Parathyroid adenoma (tissue), 2 donors: ENCODE data around the gene COL5A3.

Experiments
- H2AFZ ChIP-seq: fragments of 300-600 bp; sonication (generic); one replicate; pipeline ENCODE4 v1.7.0; 2017; ENCODE audit warnings: antibody characterized with exemption, mild to moderate bottlenecking
- H3K27ac ChIP-seq: fragments of 300-600 bp; sonication (generic); one replicate; pipeline ENCODE4 v1.7.0; 2017
- H3K27me3 ChIP-seq: fragments of 300-600 bp; sonication (generic); one replicate; pipeline ENCODE4 v1.7.0; 2017; ENCODE audit warnings: low read length; ENCODE audit not compliant: control insufficient read depth, insufficient read depth
- H3K36me3 ChIP-seq: fragments of 300-600 bp; sonication (generic); one replicate; pipeline ENCODE4 v1.7.0; 2017; ENCODE audit warnings: low read length; ENCODE audit not compliant: control insufficient read depth, insufficient read depth
- H3K4me1 ChIP-seq: fragments of 300-600 bp; sonication (generic); one replicate; pipeline ENCODE4 v1.7.0; 2017; ENCODE audit warnings: control low read depth
- H3K4me2 ChIP-seq: fragments of 300-600 bp; sonication (generic); one replicate; pipeline ENCODE4 v1.7.0; 2017; ENCODE audit warnings: low read length
- H3K4me3 ChIP-seq: fragments of 300-600 bp; sonication (generic); one replicate; pipeline ENCODE4 v1.7.0; 2017; ENCODE audit warnings: low read depth, low read length
- H3K79me2 ChIP-seq: fragments of 300-600 bp; sonication (generic); one replicate; pipeline ENCODE4 v1.7.0; 2017; ENCODE audit warnings: control low read depth
- H3K9ac ChIP-seq: fragments of 300-600 bp; sonication (generic); one replicate; pipeline ENCODE4 v1.7.0; 2017; ENCODE audit warnings: mild to moderate bottlenecking
- H3K9me3 ChIP-seq: fragments of 300-600 bp; sonication (generic); one replicate; pipeline ENCODE4 v1.7.0; 2017; ENCODE audit warnings: low read length; ENCODE audit not compliant: control insufficient read depth
- TF ChIP-seq, protein P1 (sequence below): fragments of 300-600 bp; sonication (generic); IDR thresholded peaks from one replicate; pipeline ENCODE4 v1.7.0; 2017; ENCODE audit warnings: antibody characterized with exemption, mild to moderate bottlenecking
- donor health status: primary hyperparathyroidism.

The COL5A3 gene

DNA sequence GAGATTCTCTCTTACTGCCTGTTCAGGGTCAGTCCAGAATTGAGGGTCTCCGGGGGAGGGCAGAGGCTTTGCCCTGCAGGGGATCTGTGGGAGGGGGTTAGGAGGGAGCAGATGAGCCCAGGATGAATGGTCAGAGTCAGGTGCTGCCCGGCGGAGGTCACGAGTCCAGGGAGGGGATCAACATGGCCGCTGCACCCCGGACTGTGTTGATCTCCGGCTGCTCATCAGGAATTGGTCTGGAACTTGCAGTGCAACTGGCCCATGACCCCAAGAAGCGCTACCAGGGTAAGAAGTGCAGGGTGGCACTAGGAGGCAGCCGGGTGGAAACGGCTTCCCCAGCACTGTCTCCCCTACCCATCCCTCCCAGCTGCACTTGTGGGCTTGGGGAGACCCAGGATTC lies 3.0 kb upstream of the COL5A3 start, which contains the start of gene RDH8:
RDH8 (plus strand) TSS at position 168 of the 400 bp plus-strand sequence; CDS start at position 183, 15 bp downstream.
- H3K4me3 ChIP-seq = no peak within 1 kb of the TSS
- no peak within 1 kb of the TSS for H3K9ac ChIP-seq
- no peaks in the 10 kb centered on the region for H3K79me2 ChIP-seq
- TF ChIP-seq, protein P1, sequence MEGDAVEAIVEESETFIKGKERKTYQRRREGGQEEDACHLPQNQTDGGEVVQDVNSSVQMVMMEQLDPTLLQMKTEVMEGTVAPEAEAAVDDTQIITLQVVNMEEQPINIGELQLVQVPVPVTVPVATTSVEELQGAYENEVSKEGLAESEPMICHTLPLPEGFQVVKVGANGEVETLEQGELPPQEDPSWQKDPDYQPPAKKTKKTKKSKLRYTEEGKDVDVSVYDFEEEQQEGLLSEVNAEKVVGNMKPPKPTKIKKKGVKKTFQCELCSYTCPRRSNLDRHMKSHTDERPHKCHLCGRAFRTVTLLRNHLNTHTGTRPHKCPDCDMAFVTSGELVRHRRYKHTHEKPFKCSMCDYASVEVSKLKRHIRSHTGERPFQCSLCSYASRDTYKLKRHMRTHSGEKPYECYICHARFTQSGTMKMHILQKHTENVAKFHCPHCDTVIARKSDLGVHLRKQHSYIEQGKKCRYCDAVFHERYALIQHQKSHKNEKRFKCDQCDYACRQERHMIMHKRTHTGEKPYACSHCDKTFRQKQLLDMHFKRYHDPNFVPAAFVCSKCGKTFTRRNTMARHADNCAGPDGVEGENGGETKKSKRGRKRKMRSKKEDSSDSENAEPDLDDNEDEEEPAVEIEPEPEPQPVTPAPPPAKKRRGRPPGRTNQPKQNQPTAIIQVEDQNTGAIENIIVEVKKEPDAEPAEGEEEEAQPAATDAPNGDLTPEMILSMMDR = no peak
- peak within 1 kb of the TSS; percentile 54 for H2AFZ ChIP-seq
- no peaks in the 10 kb centered on the region for H3K9me3 ChIP-seq
- no peaks in the 10 kb centered on the region for H3K36me3 ChIP-seq
- H3K27me3 ChIP-seq = no peaks in the 10 kb centered on the region
- peak within 1 kb of the TSS; percentile 4 for H3K4me2 ChIP-seq
- peaks cover 18% of the 10 kb centered on the region for H3K4me1 ChIP-seq
- H3K27ac ChIP-seq = peak within 1 kb of the TSS; percentile 8

DNA sequence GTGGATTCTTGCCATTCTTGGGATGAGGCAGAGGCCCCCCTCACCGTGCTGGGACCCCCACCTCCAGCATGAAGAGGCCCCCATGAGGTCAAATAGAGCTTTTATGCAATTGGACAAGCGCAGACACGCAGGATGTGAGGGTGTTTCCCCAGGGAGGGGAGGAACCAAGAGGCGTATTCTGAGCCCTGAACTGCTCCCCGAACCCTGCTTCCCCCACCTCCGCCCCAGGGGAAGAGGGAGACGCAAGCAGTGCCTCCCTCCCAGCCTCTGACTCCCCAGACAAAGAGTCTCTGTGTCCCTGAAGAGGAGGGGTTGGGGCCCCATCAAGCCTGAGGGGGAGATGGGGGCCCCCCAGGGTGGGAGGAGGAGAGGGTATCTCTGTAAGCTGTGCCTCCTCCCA lies 1.7 kb upstream of the COL5A3 start:
- TF ChIP-seq, protein P1 = no peak

DNA sequence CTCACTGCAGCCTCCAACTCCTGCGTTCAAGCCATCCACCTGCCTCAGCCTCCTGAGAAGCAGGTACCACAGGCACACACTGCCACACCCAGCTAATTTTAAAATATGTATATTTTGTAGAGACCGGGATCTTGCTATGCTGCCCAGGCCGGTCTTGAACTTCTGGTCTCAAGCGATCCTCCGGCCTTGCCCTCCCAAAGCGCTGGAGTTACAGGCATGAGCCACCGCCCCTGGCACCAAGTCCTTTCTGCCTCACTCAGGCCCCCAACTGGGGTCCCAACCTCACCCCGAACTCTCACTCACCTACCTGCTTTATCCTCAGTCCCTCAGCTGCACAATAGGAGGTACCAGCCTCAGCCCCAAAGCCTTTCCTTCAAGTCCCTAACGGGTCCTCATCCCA lies 635 bp upstream of the COL5A3 start:
- Histone ChIP-seq H3K4me3 (no peak overlapping the region), H3K36me3 (no peaks in the 10 kb centered on the region), H3K27ac (no peak overlapping the region), H2AFZ (no peak overlapping the region), H3K4me2 (no peak overlapping the region), H3K9me3 (no peaks in the 10 kb centered on the region), H3K27me3 (no peaks in the 10 kb centered on the region), H3K9ac (no peak overlapping the region), H3K79me2 (no peaks in the 10 kb centered on the region), H3K4me1 (peaks cover 18% of the 10 kb centered on the region)
- TF ChIP-seq, protein P1 = no peak

More for the DNA sequence above, 1.7 kb upstream of the COL5A3 start:
- Histone ChIP-seq H3K27ac (no peak overlapping the region), H3K9ac (no peak overlapping the region), H3K4me1 (peaks cover 18% of the 10 kb centered on the region), H3K9me3 (no peaks in the 10 kb centered on the region), H3K36me3 (no peaks in the 10 kb centered on the region), H2AFZ (no peak overlapping the region), H3K4me3 (no peak overlapping the region), H3K79me2 (no peaks in the 10 kb centered on the region), H3K27me3 (no peaks in the 10 kb centered on the region), H3K4me2 (no peak overlapping the region)

DNA sequence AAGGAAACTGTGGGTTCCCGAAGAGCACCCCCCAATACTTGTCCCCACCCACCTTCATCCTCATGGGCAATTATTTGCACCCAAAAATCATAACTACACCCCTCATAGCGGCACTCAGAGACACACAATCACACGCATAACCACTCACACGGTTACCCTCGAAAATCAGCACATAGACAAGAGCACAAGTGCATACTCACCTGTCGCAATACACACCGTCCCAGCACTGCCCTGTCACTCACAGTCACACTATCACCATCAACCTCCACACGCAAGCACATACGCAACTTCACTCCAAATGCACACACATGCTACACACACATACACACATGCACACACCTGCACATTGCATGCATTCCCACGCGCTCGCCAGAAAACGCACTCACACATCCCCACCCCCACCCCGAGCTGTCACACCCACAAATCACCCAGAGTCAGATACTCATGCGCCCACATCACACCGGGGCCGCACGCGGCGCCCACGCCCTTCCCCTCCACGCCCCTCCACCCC lies 535 bp downstream of the COL5A3 start:
- no peak overlapping the region for H2AFZ ChIP-seq
- H3K36me3 ChIP-seq = no peaks in the 10 kb centered on the region
- H3K9me3 ChIP-seq = no peaks in the 10 kb centered on the region
- TF ChIP-seq, protein P1 = no peak
- peak overlapping the region; percentile 43 for H3K4me2 ChIP-seq
- H3K4me1 ChIP-seq = peaks cover 18% of the 10 kb centered on the region
- no peak overlapping the region for H3K4me3 ChIP-seq
- H3K27ac ChIP-seq = no peak overlapping the region
- no peak overlapping the region for H3K9ac ChIP-seq
- H3K79me2 ChIP-seq = no peaks in the 10 kb centered on the region
- no peaks in the 10 kb centered on the region for H3K27me3 ChIP-seq

DNA sequence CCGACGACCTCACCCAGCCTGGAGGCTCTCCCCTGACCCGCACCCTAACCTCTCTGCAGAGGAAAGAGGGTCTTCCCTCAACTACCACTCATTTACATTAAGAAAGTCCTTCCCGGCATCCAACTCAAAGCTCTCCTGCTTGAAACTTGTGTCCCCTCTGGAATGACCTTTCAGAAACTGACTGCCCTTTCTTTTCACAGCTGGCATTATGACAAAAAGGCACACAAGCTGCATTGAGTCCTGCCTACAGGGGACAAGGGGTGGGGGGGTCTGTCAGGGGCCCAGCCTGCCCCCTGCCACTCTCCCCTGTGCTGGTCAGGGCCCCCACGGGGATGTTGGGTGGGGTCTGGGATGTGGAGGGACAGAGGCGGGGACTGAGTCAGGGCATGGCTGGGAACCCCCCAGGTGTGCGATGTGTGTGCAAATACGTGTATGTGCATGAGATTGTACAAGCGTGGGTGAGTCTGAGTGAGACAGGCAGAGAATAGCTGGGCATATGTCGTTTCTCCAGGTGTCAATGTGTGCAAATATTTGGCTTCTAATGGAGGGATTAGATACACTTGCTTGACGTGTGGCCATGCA lies 2.0 kb downstream of the COL5A3 start:
- H3K4me2 ChIP-seq = no peak overlapping the region
- no peaks in the 10 kb centered on the region for H3K79me2 ChIP-seq
- H3K4me3 ChIP-seq = no peak overlapping the region
- H3K4me1 ChIP-seq = peaks cover 7% of the 10 kb centered on the region
- no peak overlapping the region for H2AFZ ChIP-seq
- no peaks in the 10 kb centered on the region for H3K9me3 ChIP-seq
- H3K27ac ChIP-seq = peak overlapping the region; percentile 42
- no peak overlapping the region for H3K9ac ChIP-seq
- TF ChIP-seq, protein P1 = no peak
- H3K36me3 ChIP-seq = no peaks in the 10 kb centered on the region
- no peaks in the 10 kb centered on the region for H3K27me3 ChIP-seq
